Uterus (tissue), 2 donors: Measurements from ENCODE around the gene NOL12.

Source experiments
- POLR2A ChIP-seq, 2 donors: fragments of 450-650 bp; IDR thresholded peaks; one replicate each; pipeline ENCODE4 v1.6.1; 2016; ENCODE audit warnings: antibody characterized with exemption in 2 of 2, mild to moderate bottlenecking in 1 of 2, moderate library complexity in 1 of 2
- TF ChIP-seq, protein P1 (sequence below), 4 experiments: fragments of 200-600 bp in 2 of 4; fragments of 450-650 bp in 2 of 4; sonication (generic) in 2 of 4; IDR thresholded peaks; one replicate each; pipeline ENCODE4 v1.5.1; 2016 to 2019; ENCODE audit warnings: antibody characterized with exemption in 4 of 4, mild to moderate bottlenecking in 2 of 4, moderate library complexity in 1 of 4

- TF ChIP-seq, protein P1, sequence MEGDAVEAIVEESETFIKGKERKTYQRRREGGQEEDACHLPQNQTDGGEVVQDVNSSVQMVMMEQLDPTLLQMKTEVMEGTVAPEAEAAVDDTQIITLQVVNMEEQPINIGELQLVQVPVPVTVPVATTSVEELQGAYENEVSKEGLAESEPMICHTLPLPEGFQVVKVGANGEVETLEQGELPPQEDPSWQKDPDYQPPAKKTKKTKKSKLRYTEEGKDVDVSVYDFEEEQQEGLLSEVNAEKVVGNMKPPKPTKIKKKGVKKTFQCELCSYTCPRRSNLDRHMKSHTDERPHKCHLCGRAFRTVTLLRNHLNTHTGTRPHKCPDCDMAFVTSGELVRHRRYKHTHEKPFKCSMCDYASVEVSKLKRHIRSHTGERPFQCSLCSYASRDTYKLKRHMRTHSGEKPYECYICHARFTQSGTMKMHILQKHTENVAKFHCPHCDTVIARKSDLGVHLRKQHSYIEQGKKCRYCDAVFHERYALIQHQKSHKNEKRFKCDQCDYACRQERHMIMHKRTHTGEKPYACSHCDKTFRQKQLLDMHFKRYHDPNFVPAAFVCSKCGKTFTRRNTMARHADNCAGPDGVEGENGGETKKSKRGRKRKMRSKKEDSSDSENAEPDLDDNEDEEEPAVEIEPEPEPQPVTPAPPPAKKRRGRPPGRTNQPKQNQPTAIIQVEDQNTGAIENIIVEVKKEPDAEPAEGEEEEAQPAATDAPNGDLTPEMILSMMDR (IDR thresholded peaks at IDR 0.05) = no peak
- TF ChIP-seq POLR2A (IDR thresholded peaks at IDR 0.05) = no peak
These were observed 6.5 kb upstream of the NOL12 start for GRCh38 chr22:37679670-37680069.
